Osteoblast (primary cell): ENCODE measurements around the gene PTH2R. TPM values are rescaled to one million over a fixed set of nuclear protein-coding genes. Genes with fewer than 3 reads are reported as not detected.
"Not testable (repeated sequence)": the region's sequence is repeated elsewhere in the genome, so short reads cannot be mapped to it uniquely, and the experiment has no call there.

Experiments
- DNase-seq: peaks from one replicate; pipeline ENCODE4 v3.0.0; 2011; ENCODE audit warnings: low spot score, mixed read lengths; ENCODE audit not compliant: insufficient read length; ENCODE audit errors: missing footprints
- H2AFZ ChIP-seq: 2 replicates; pipeline ENCODE4 v1.6.0; 2011; ENCODE audit warnings: mild to moderate bottlenecking, low read length
- H3K27ac ChIP-seq: 2 replicates; pipeline ENCODE4 v1.5.1; 2011; ENCODE audit warnings: mild to moderate bottlenecking, low read depth, low read length, moderate library complexity
- H3K27me3 ChIP-seq: 2 replicates; pipeline ENCODE4 v1.6.0; 2012; ENCODE audit warnings: mild to moderate bottlenecking, control low read depth, inconsistent platforms, low read length, moderate library complexity; ENCODE audit not compliant: insufficient read depth
- H3K36me3 ChIP-seq: 2 replicates; pipeline ENCODE4 v1.5.1; 2011; ENCODE audit warnings: mild to moderate bottlenecking, low read length, control low read depth, moderate library complexity; ENCODE audit not compliant: insufficient read depth
- H3K4me1 ChIP-seq: 2 replicates; pipeline ENCODE4 v1.5.1; 2011; ENCODE audit warnings: mild to moderate bottlenecking, low read length, control low read depth, moderate library complexity; ENCODE audit not compliant: insufficient read depth
- H3K4me2 ChIP-seq: 2 replicates; pipeline ENCODE4 v1.6.0; 2011; ENCODE audit warnings: mild to moderate bottlenecking, low read length; ENCODE audit not compliant: insufficient read depth
- H3K4me3 ChIP-seq: fragments of 200-600 bp; sonication (generic); 3 replicates; pipeline ENCODE4 v1.5.1; 2012; ENCODE audit warnings: mild to moderate bottlenecking, low read length, inconsistent platforms; ENCODE audit not compliant: insufficient read depth
- H3K79me2 ChIP-seq: 2 replicates; pipeline ENCODE4 v1.6.0; 2012; ENCODE audit warnings: mild to moderate bottlenecking, low read length, control low read depth, inconsistent platforms; ENCODE audit not compliant: insufficient read depth
- H3K9me3 ChIP-seq: 2 replicates; pipeline ENCODE4 v1.5.1; 2011; ENCODE audit warnings: low read depth, low read length, control low read depth
- H4K20me1 ChIP-seq: 2 replicates; pipeline ENCODE4 v1.6.0; 2012; ENCODE audit warnings: mild to moderate bottlenecking, low read length, control low read depth; ENCODE audit not compliant: insufficient read depth
- CTCF ChIP-seq: IDR thresholded peaks from 2 replicates; pipeline ENCODE4 v1.5.1; 2011; ENCODE audit warnings: mild to moderate bottlenecking, low read depth, low read length, moderate library complexity; ENCODE audit errors: extremely low read depth
- total RNA-seq: library from RNA; depleted of rRNA; stranded (reverse); fragments of >200 nt; gene quantifications from 2 replicates; pipeline ENCODE4 v1.2.3, GENCODE V29; 2012

PTH2R gene
- total RNA-seq, 1 donor, result under 0.01 TPM

- Histone ChIP-seq H3K4me3 (no peak overlapping the region), H4K20me1 (no peaks in the 10 kb centered on the region), H3K9me3 (no peaks in the 10 kb centered on the region), H3K4me1 (no peaks in the 10 kb centered on the region), H2AFZ (no peak overlapping the region), H3K4me2 (no peak overlapping the region), H3K79me2 (no peaks in the 10 kb centered on the region), H3K36me3 (no peaks in the 10 kb centered on the region), H3K27me3 (no peaks in the 10 kb centered on the region), H3K27ac (no peak overlapping the region)
- no peak for DNase-seq
- TF ChIP-seq CTCF, result no peak
These were observed 61.0 kb downstream of the PTH2R start for GRCh38 chr2:208467564-208467963.

- H2AFZ ChIP-seq, result no peak overlapping the region
- H3K27ac ChIP-seq, result no peak overlapping the region
- no peaks in the 10 kb centered on the region for H3K9me3 ChIP-seq
- H4K20me1 ChIP-seq, result no peaks in the 10 kb centered on the region
- H3K4me1 ChIP-seq, result no peaks in the 10 kb centered on the region
- no peaks in the 10 kb centered on the region for H3K27me3 ChIP-seq
- H3K36me3 ChIP-seq, result no peaks in the 10 kb centered on the region
- TF ChIP-seq CTCF, result no peak
- H3K79me2 ChIP-seq, result no peaks in the 10 kb centered on the region
- H3K4me2 ChIP-seq, result no peak overlapping the region
- DNase-seq, result no peak
- no peak overlapping the region for H3K4me3 ChIP-seq
These were observed 71.1 kb downstream of the PTH2R start for GRCh38 chr2:208477741-208478140.

DNA sequence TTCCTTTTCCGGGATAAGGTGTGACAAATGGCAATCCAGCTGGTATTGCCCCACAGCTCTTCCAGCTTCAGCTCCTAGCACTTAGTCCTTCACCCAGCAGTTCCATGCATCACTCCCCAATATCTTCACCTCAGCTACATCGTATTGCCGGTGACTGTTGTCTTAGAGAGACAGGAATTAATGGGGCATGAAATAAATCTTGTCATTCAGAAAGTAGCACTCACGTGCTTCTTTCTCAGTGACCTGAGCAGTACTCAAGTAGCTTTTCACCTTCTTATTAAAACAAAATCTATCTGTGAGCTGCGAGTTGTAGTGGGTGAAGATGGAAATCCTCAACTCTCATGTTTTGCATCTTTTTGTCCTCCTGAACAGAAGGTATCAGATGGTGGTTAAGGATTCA is 72.8 kb downstream of the PTH2R start:
- Histone ChIP-seq H3K9me3 (no peaks in the 10 kb centered on the region), H3K27ac (no peak overlapping the region), H4K20me1 (no peaks in the 10 kb centered on the region), H3K79me2 (no peaks in the 10 kb centered on the region), H3K27me3 (no peaks in the 10 kb centered on the region), H3K4me1 (no peaks in the 10 kb centered on the region), H2AFZ (no peak overlapping the region), H3K36me3 (no peaks in the 10 kb centered on the region), H3K4me3 (no peak overlapping the region), H3K4me2 (no peak overlapping the region)
- TF ChIP-seq CTCF, result no peak
- no peak for DNase-seq

DNA sequence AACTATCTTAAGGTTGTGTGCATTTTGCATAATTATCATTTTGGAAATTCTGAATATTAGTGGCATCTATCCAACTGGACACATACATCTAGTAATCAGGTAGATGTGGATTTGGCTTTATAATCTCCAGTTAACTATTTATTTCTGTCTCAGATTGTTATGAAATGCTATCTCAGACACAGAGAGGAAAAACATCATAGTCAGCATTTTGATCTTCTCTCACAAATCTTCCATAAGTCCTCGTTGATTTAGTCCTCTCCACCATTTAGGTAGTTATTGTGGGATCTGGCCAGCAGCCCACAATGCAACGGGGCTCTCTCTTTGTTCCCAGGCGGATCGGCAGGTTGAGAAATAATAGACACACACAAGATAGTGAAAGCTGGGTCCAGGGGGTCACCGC is 75.4 kb downstream of the PTH2R start:
- not testable (repeated sequence) for H4K20me1 ChIP-seq

GRCh38 chr2:208482453-208483015 is 75.9 kb downstream of the PTH2R start:
- H3K36me3 ChIP-seq, result not testable (repeated sequence)

More for the DNA sequence above, 75.4 kb downstream of the PTH2R start:
- H3K79me2 ChIP-seq, H3K4me1 ChIP-seq, H3K9me3 ChIP-seq, H3K4me2 ChIP-seq, DNase-seq, H3K4me3 ChIP-seq, H2AFZ ChIP-seq, H3K27me3 ChIP-seq, H3K36me3 ChIP-seq, H3K27ac ChIP-seq: not testable (repeated sequence)

More at GRCh38 chr2:208482453-208483015, 75.9 kb downstream of the PTH2R start:
- H2AFZ ChIP-seq, H3K4me1 ChIP-seq, H3K27me3 ChIP-seq, H4K20me1 ChIP-seq, H3K4me2 ChIP-seq, H3K79me2 ChIP-seq, H3K9me3 ChIP-seq, H3K4me3 ChIP-seq, DNase-seq, H3K27ac ChIP-seq: not testable (repeated sequence)
